Lower leg skin (tissue), 3 donors: ENCODE measurements around the gene ATP13A2.

ENCODE experiments used
- CTCF ChIP-seq, 3 donors: fragments of 450-650 bp; IDR thresholded peaks; one replicate each; pipeline ENCODE4 v1.5.1; 2016; ENCODE audit warnings: antibody characterized with exemption in 3 of 3, mild to moderate bottlenecking in 3 of 3, moderate library complexity in 2 of 3
- POLR2A ChIP-seq, 2 donors: fragments of 450-650 bp; IDR thresholded peaks; one replicate each; pipeline ENCODE4 v1.6.1; 2016 to 2017; ENCODE audit warnings: antibody characterized with exemption in 2 of 2, mild to moderate bottlenecking in 1 of 2, moderate library complexity in 1 of 2

GRCh38 chr1:17013491-17014320 lies 2.0 kb upstream of the ATP13A2 start:
- no peak for TF ChIP-seq CTCF (IDR thresholded peaks at IDR 0.05)
- TF ChIP-seq POLR2A (IDR thresholded peaks at IDR 0.05): no peak
